Spinal cord (tissue), 10 donors: ENCODE data around the gene NT5C1B. TPM values are rescaled to one million over a fixed set of nuclear protein-coding genes. Genes with fewer than 3 reads are reported as not detected.

Experiments
- DNase-seq, 6 donors: peaks; one replicate each; pipeline versions ENCODE4 v3.0.0 to v3.0.0-alpha.2; 2013 to 2015; ENCODE audit warnings: low spot score in 6 of 6, low read depth in 4 of 6
- H3K27ac ChIP-seq: one replicate; pipeline ENCODE4 v1.5.1; 2013; ENCODE audit warnings: low read depth, low read length, control low read depth
- H3K27me3 ChIP-seq: one replicate; pipeline ENCODE4 v1.6.1; 2013; ENCODE audit warnings: low read length; ENCODE audit not compliant: control insufficient read depth, insufficient read depth
- H3K36me3 ChIP-seq: one replicate; pipeline ENCODE4 v1.6.1; 2013; ENCODE audit warnings: low read length; ENCODE audit not compliant: control insufficient read depth, insufficient read depth
- H3K4me1 ChIP-seq: one replicate; pipeline ENCODE4 v1.6.1; 2013; ENCODE audit warnings: low read length; ENCODE audit not compliant: control insufficient read depth, insufficient read depth
- H3K4me3 ChIP-seq: one replicate; pipeline ENCODE4 v1.5.1; 2013; ENCODE audit warnings: low read depth, low read length, control low read depth
- H3K9me3 ChIP-seq: one replicate; pipeline ENCODE4 v1.6.1; 2013; ENCODE audit warnings: low read length; ENCODE audit not compliant: control insufficient read depth, insufficient read depth
- WGBS: methylation state at CpG from one replicate; pipeline ENCODE4 v1.1.5; 2013; ENCODE audit warnings: missing lambda C conversion rate; ENCODE audit not compliant: insufficient coverage; 5-methylcytosine and 5-hydroxymethylcytosine counted together
- polyA plus RNA-seq, 2 donors: library from polyadenylated mRNA; unstranded; fragments of 120-200 nt; gene quantifications; one replicate each; pipeline ENCODE4 v1.2.1, GENCODE V29; 2013; ENCODE audit not compliant: insufficient read length in 2 of 2
- total RNA-seq, 2 donors: library from RNA; depleted of rRNA in 1 of 2; stranded (reverse); fragments of 120-200 nt in 1 of 2; fragments of >200 nt in 1 of 2; gene quantifications; one replicate each; pipeline versions ENCODE4 v1.2.3 to v1.2.4, GENCODE V29; 2013 to 2014
- donor health status: healthy.

NT5C1B gene
- total and polyA plus RNA-seq, 4 donors: 0.27 to 0.42 TPM; not detected in 2

DNA sequence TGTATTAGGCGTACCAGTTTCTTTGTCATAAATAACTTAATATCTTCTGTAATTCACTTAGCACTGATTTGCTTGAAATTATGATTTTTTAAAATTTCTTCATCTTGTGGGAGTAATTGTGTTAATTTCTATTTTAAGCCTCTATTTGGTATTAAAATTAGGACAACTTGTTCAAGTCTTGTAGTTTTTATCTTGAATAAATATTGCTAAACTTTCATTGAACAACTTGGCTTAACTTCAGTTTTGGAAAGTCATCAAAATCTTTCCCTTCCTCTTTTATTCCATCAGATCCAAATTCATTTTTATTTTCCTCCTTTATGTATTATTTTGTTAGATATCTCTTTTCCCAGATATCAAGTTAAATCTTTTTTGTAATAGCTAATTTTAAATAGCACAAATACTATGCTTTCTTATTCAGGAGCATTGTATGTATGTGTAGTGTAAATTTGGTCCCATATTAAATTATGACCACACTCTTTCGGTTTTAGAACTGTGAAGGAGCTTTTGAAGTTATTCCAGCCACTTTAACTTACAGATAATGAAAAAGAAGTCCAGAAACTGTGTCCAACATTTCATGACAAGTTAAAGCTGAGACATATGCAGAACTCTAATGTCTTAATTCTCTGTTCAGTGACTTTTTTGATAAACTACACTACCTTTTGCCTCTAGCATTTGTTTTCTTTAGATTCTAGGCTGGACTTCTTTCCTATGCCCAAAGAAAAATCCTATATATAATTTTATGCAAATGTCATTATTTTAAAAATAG lies 31.7 kb upstream of the NT5C1B start:
- H3K36me3 ChIP-seq: no peaks in the 10 kb centered on the region
- no peak for DNase-seq
- H3K4me1 ChIP-seq: no peaks in the 10 kb centered on the region
- no peaks in the 10 kb centered on the region for H3K27me3 ChIP-seq
- WGBS: 80% methylated on average over 1 of the region's 2 CpGs
- no peaks in the 10 kb centered on the region for H3K9me3 ChIP-seq
- no peak overlapping the region for H3K27ac ChIP-seq
- H3K4me3 ChIP-seq: no peak overlapping the region

- Histone ChIP-seq H3K27ac (no peak overlapping the region), H3K9me3 (no peaks in the 10 kb centered on the region), H3K27me3 (no peaks in the 10 kb centered on the region), H3K4me3 (no peak overlapping the region), H3K4me1 (no peaks in the 10 kb centered on the region), H3K36me3 (no peaks in the 10 kb centered on the region)
- DNase-seq: no peak
- WGBS: no CpG with 5 or more reads among the region's 2 CpGs
Measured at GRCh38 chr2:18619091-18619490, 29.7 kb upstream of the NT5C1B start.

- no peaks in the 10 kb centered on the region for H3K9me3 ChIP-seq
- H3K27ac ChIP-seq: no peak overlapping the region
- H3K4me3 ChIP-seq: no peak overlapping the region
- no peaks in the 10 kb centered on the region for H3K27me3 ChIP-seq
- no peaks in the 10 kb centered on the region for H3K36me3 ChIP-seq
- no peak for DNase-seq
- H3K4me1 ChIP-seq: no peaks in the 10 kb centered on the region
Measured at GRCh38 chr2:18614041-18614440, 24.7 kb upstream of the NT5C1B start.

DNA sequence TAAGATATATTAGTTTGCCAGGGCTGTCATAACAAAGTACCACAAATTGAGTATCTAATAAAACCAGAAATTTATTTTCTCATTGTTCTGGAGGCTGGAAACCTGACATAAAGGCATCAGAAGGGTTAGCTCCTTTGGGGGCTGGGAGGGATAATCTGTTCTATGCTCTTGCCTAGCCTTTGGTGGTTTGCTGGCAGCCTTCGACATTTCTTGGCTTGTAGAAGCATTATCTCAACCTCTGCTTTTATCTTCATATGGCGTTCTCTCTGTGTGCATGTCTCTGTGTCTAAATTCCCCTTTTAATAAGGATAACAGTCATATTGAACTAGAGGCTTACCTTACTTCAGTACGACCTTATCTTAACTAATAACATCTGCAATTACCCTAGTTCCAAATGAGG lies 22.8 kb upstream of the NT5C1B start:
- Histone ChIP-seq H3K9me3 (no peaks in the 10 kb centered on the region), H3K27ac (no peak overlapping the region), H3K27me3 (no peaks in the 10 kb centered on the region), H3K36me3 (no peaks in the 10 kb centered on the region), H3K4me1 (no peaks in the 10 kb centered on the region), H3K4me3 (no peak overlapping the region)
- WGBS: no CpG with 5 or more reads among the region's 3 CpGs
- no peak for DNase-seq

GRCh38 chr2:18611604-18612003 lies 22.2 kb upstream of the NT5C1B start:
- Histone ChIP-seq H3K9me3 (no peaks in the 10 kb centered on the region), H3K4me1 (no peaks in the 10 kb centered on the region), H3K36me3 (no peaks in the 10 kb centered on the region), H3K27me3 (no peaks in the 10 kb centered on the region), H3K27ac (no peak overlapping the region), H3K4me3 (no peak overlapping the region)
- DNase-seq: no peak
- 100% methylated on average over 1 of the region's 1 CpG for WGBS

DNA sequence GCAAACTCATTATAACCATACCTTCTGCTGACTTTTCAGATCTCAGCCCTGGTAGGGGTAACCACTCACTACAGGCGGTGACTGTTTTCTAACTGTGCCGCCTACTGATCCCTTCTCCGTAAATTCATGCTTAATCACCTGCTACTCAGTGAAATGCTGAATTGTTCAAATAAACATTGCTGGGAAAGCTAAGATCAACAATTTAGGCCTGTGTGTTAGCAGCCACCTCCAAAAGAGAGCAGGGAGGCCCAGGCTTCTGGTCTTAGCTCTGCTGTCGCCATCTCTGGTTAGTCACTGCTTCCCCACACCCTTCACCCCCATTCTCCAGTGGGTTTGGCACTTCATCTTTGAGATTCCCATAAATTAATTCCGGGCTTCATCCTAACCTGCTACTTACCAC lies 21.8 kb upstream of the NT5C1B start:
- Histone ChIP-seq H3K27ac (no peak overlapping the region), H3K36me3 (no peaks in the 10 kb centered on the region), H3K27me3 (no peaks in the 10 kb centered on the region), H3K4me3 (no peak overlapping the region), H3K9me3 (no peaks in the 10 kb centered on the region), H3K4me1 (no peaks in the 10 kb centered on the region)
- WGBS: 86% methylated on average over 1 of the region's 5 CpGs
- peak in 2 of 6 donors; percentile 16 to 41 for DNase-seq

GRCh38 chr2:18610651-18611050 lies 21.3 kb upstream of the NT5C1B start:
- Histone ChIP-seq H3K27ac (no peak overlapping the region), H3K27me3 (no peaks in the 10 kb centered on the region), H3K36me3 (no peaks in the 10 kb centered on the region), H3K4me1 (no peaks in the 10 kb centered on the region), H3K4me3 (no peak overlapping the region), H3K9me3 (no peaks in the 10 kb centered on the region)
- no peak for DNase-seq
- WGBS: 100% methylated on average over 1 of the region's 1 CpG

DNA sequence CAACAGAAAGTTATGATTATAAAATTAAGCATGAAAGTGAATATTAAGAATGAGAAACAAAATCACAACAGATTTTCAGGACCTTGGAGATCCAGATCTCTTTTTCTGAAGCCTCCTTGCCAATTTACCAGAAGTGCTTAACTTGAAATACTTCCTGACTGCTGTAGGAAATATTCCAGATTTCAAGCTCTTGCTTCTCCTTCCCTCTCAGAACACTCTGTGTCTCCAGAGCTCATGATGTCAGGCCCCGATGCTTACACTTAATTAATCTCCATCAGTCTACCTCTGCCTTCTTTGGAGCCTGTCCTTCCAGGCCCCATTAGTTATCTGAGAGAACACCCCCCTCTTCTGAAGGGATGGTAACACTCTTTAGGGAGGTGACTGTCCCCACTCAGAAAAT lies 20.7 kb upstream of the NT5C1B start:
- no peaks in the 10 kb centered on the region for H3K4me1 ChIP-seq
- no peaks in the 10 kb centered on the region for H3K27me3 ChIP-seq
- H3K9me3 ChIP-seq: no peaks in the 10 kb centered on the region
- no peak overlapping the region for H3K4me3 ChIP-seq
- WGBS: 100% methylated on average over 1 of the region's 1 CpG
- no peak for DNase-seq
- H3K27ac ChIP-seq: no peak overlapping the region
- H3K36me3 ChIP-seq: no peaks in the 10 kb centered on the region

GRCh38 chr2:18605115-18605514 lies 15.7 kb upstream of the NT5C1B start:
- H3K36me3 ChIP-seq: no peaks in the 10 kb centered on the region
- no peaks in the 10 kb centered on the region for H3K4me1 ChIP-seq
- no peaks in the 10 kb centered on the region for H3K27me3 ChIP-seq
- H3K27ac ChIP-seq: no peak overlapping the region
- no peak for DNase-seq
- H3K9me3 ChIP-seq: no peaks in the 10 kb centered on the region
- H3K4me3 ChIP-seq: no peak overlapping the region

DNA sequence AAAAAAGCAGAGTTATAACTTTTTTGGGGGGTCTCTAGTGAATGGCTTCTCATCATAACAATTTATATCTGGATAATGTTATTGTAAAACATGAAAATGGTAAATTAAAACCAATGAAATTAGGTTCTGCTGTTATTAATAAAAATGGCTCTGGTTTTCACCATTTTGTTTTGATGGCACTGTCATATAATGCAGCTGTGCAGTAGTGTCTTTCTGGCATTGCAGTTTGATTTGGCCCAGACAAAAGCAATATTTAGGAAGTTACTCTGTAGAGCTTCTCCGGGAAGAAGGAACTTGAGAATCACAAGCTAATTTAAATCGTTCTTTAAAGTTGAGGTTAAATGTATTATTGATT lies 15.1 kb upstream of the NT5C1B start:
- no peak overlapping the region for H3K4me3 ChIP-seq
- DNase-seq: no peak
- no peaks in the 10 kb centered on the region for H3K9me3 ChIP-seq
- WGBS: no CpG with 5 or more reads among the region's 2 CpGs
- H3K4me1 ChIP-seq: no peaks in the 10 kb centered on the region
- H3K27ac ChIP-seq: no peak overlapping the region
- no peaks in the 10 kb centered on the region for H3K36me3 ChIP-seq
- H3K27me3 ChIP-seq: no peaks in the 10 kb centered on the region
